ENCODE data around the gene CHMP6.
A peak's percentile ranks its signal among the peaks of the same experiment; 100 is the strongest.

The CHMP6 gene

DNA sequence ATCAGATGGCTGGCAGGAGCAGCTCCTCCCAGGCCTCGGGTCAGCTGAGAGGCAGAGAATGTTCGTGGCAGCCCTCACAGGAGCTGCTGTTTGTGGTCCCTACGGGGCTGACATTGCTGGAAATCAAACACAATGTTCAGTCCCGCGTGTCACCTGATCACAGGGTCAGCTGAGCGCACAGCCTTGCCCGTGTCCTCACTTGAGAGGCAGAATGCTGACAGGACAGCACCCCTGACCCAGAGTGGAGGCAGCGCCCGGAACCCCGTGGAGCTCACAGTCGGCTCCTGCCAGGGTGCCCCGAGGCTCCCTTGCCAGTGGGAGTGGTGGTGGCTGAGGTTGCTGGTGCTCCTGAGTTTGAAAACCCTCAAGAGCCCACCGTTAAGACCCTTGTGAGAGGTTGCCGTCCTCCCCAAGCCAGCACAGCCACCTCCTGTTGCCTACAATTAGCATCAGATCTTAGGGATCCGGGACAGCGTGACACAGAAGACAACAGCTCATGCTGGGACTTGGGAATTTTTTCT lies 3.6 kb upstream of the CHMP6 start:
- Histone ChIP-seq H3K27me3 (ENCODE audit: insufficient read depth, low read length, poor library complexity, severe bottlenecking) (no peaks in the 10 kb centered on the region), H3K9ac (ENCODE audit: low read depth, low read length, poor library complexity, severe bottlenecking) (no peak overlapping the region), H3K36me3 (ENCODE audit: insufficient read depth, low read length) (no peaks in the 10 kb centered on the region), H3K9me2 (replicated peaks; ENCODE audit: low read depth, low read length) (no peaks in the 10 kb centered on the region), H3K4me1 (ENCODE audit: insufficient read depth, low read length, poor library complexity, severe bottlenecking) (peaks cover 10% of the 10 kb centered on the region), H3F3A (ENCODE audit: low read depth) (no peaks in the 10 kb centered on the region), H3K4me2 (ENCODE audit: low read depth, low read length, poor library complexity, severe bottlenecking) (no peak overlapping the region), H4K20me1 (ENCODE audit: insufficient read depth, low read length, poor library complexity, severe bottlenecking) (peaks cover 7% of the 10 kb centered on the region), H3K4me3 (ENCODE audit: low read length, poor library complexity, severe bottlenecking) (no peak overlapping the region), H3K79me2 (ENCODE audit: insufficient read depth, low read length) (peaks cover 12% of the 10 kb centered on the region), H3K9me3 (ENCODE audit: insufficient read depth, low read depth, low read length) (no peaks in the 10 kb centered on the region), H2AFZ (ENCODE audit: low read length) (no peak overlapping the region)
- no peak for TF ChIP-seq EZH2phosphoT487 (IDR thresholded peaks at IDR 0.05; ENCODE audit: borderline replicate concordance)

GRCh38 chr17:80989586-80989913 lies 2.1 kb upstream of the CHMP6 start:
- Histone ChIP-seq H3K79me2 (ENCODE audit: insufficient read depth, low read length) (peaks cover 21% of the 10 kb centered on the region), H3K4me2 (ENCODE audit: low read depth, low read length, poor library complexity, severe bottlenecking) (no peak overlapping the region), H4K20me1 (ENCODE audit: insufficient read depth, low read length, poor library complexity, severe bottlenecking) (peaks cover 8% of the 10 kb centered on the region), H3F3A (ENCODE audit: low read depth) (no peaks in the 10 kb centered on the region), H3K36me3 (ENCODE audit: insufficient read depth, low read length) (no peaks in the 10 kb centered on the region), H2AFZ (ENCODE audit: low read length) (no peak overlapping the region), H3K9ac (ENCODE audit: low read depth, low read length, poor library complexity, severe bottlenecking) (no peak overlapping the region), H3K9me3 (ENCODE audit: insufficient read depth, low read depth, low read length) (no peaks in the 10 kb centered on the region), H3K9me2 (replicated peaks; ENCODE audit: low read depth, low read length) (no peaks in the 10 kb centered on the region), H3K4me3 (ENCODE audit: low read length, poor library complexity, severe bottlenecking) (no peak overlapping the region), H3K27me3 (ENCODE audit: insufficient read depth, low read length, poor library complexity, severe bottlenecking) (no peaks in the 10 kb centered on the region), H3K4me1 (ENCODE audit: insufficient read depth, low read length, poor library complexity, severe bottlenecking) (peaks cover 17% of the 10 kb centered on the region)
- TF ChIP-seq, protein P1, sequence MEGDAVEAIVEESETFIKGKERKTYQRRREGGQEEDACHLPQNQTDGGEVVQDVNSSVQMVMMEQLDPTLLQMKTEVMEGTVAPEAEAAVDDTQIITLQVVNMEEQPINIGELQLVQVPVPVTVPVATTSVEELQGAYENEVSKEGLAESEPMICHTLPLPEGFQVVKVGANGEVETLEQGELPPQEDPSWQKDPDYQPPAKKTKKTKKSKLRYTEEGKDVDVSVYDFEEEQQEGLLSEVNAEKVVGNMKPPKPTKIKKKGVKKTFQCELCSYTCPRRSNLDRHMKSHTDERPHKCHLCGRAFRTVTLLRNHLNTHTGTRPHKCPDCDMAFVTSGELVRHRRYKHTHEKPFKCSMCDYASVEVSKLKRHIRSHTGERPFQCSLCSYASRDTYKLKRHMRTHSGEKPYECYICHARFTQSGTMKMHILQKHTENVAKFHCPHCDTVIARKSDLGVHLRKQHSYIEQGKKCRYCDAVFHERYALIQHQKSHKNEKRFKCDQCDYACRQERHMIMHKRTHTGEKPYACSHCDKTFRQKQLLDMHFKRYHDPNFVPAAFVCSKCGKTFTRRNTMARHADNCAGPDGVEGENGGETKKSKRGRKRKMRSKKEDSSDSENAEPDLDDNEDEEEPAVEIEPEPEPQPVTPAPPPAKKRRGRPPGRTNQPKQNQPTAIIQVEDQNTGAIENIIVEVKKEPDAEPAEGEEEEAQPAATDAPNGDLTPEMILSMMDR (conservative IDR thresholded peaks at IDR 0.05; ENCODE audit: low read length): no peak
- no peak for TF ChIP-seq EZH2phosphoT487 (IDR thresholded peaks at IDR 0.05; ENCODE audit: borderline replicate concordance)

GRCh38 chr17:80990921-80991644 lies 558 bp upstream of the CHMP6 start:
- TF ChIP-seq, protein P1 (conservative IDR thresholded peaks at IDR 0.05; ENCODE audit: low read length): no peak; the same call in 1 of the 2 replicates
- TF ChIP-seq EZH2phosphoT487 (IDR thresholded peaks at IDR 0.05; ENCODE audit: borderline replicate concordance): no peak

More at GRCh38 chr17:80990921-80991644, 558 bp upstream of the CHMP6 start:
- Histone ChIP-seq H3K4me3 (ENCODE audit: low read length, poor library complexity, severe bottlenecking) (peak overlapping the region; percentile 98), H2AFZ (ENCODE audit: low read length) (peak overlapping the region; percentile 99), H3K79me2 (ENCODE audit: insufficient read depth, low read length) (peaks cover 21% of the 10 kb centered on the region), H3K36me3 (ENCODE audit: insufficient read depth, low read length) (peaks cover under 1% of the 10 kb centered on the region; the same call in 1 of the 2 replicates), H3K4me1 (ENCODE audit: insufficient read depth, low read length, poor library complexity, severe bottlenecking) (peaks cover 17% of the 10 kb centered on the region), H3K9ac (ENCODE audit: low read depth, low read length, poor library complexity, severe bottlenecking) (peak overlapping the region; percentile 81), H3F3A (ENCODE audit: low read depth) (no peaks in the 10 kb centered on the region), H3K9me2 (replicated peaks; ENCODE audit: low read depth, low read length) (no peaks in the 10 kb centered on the region), H4K20me1 (ENCODE audit: insufficient read depth, low read length, poor library complexity, severe bottlenecking) (peaks cover 8% of the 10 kb centered on the region), H3K27me3 (ENCODE audit: insufficient read depth, low read length, poor library complexity, severe bottlenecking) (no peaks in the 10 kb centered on the region), H3K4me2 (ENCODE audit: low read depth, low read length, poor library complexity, severe bottlenecking) (peak overlapping the region; percentile 100), H3K9me3 (ENCODE audit: insufficient read depth, low read depth, low read length) (no peaks in the 10 kb centered on the region)
